ENCODE results near the gene MOGAT3. TPM values are rescaled to one million over a fixed set of nuclear protein-coding genes. Genes with fewer than 3 reads are reported as not detected.
A peak's percentile ranks its signal among the peaks of the same experiment; 100 is the strongest.

Gene MOGAT3
- total and polyA plus RNA-seq, 9 of the 15 experiments (the other 6 are each of a cell fraction or from before 2014, with no cell fraction given) = 0.07 to 0.17 (median 0.13) TPM; not detected in 6

- TF ChIP-seq, protein P1, sequence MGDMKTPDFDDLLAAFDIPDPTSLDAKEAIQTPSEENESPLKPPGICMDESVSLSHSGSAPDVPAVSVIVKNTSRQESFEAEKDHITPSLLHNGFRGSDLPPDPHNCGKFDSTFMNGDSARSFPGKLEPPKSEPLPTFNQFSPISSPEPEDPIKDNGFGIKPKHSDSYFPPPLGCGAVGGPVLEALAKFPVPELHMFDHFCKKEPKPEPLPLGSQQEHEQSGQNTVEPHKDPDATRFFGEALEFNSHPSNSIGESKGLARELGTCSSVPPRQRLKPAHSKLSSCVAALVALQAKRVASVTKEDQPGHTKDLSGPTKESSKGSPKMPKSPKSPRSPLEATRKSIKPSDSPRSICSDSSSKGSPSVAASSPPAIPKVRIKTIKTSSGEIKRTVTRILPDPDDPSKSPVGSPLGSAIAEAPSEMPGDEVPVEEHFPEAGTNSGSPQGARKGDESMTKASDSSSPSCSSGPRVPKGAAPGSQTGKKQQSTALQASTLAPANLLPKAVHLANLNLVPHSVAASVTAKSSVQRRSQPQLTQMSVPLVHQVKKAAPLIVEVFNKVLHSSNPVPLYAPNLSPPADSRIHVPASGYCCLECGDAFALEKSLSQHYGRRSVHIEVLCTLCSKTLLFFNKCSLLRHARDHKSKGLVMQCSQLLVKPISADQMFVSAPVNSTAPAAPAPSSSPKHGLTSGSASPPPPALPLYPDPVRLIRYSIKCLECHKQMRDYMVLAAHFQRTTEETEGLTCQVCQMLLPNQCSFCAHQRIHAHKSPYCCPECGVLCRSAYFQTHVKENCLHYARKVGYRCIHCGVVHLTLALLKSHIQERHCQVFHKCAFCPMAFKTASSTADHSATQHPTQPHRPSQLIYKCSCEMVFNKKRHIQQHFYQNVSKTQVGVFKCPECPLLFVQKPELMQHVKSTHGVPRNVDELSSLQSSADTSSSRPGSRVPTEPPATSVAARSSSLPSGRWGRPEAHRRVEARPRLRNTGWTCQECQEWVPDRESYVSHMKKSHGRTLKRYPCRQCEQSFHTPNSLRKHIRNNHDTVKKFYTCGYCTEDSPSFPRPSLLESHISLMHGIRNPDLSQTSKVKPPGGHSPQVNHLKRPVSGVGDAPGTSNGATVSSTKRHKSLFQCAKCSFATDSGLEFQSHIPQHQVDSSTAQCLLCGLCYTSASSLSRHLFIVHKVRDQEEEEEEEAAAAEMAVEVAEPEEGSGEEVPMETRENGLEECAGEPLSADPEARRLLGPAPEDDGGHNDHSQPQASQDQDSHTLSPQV (IDR thresholded peaks at IDR 0.05) = no peak
- TF ChIP-seq, protein P2, sequence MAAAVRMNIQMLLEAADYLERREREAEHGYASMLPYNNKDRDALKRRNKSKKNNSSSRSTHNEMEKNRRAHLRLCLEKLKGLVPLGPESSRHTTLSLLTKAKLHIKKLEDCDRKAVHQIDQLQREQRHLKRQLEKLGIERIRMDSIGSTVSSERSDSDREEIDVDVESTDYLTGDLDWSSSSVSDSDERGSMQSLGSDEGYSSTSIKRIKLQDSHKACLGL (CRISPR knock-in tag; IDR thresholded peaks at IDR 0.05; ENCODE audit: borderline replicate concordance, poor library complexity, severe bottlenecking) = no peak
- no peak for TF ChIP-seq SPI1 (IDR thresholded peaks at IDR 0.05; ENCODE audit: borderline replicate concordance, low read depth, low read length)
- no peak for TF ChIP-seq MCM3 (IDR thresholded peaks at IDR 0.05)
- no peak for TF ChIP-seq ZNF644 (tag; IDR thresholded peaks at IDR 0.05; ENCODE audit: low read depth)
- TF ChIP-seq GABPA (tag; conservative IDR thresholded peaks at IDR 0.05; ENCODE audit: low read depth) = no peak
- TF ChIP-seq, protein P3, sequence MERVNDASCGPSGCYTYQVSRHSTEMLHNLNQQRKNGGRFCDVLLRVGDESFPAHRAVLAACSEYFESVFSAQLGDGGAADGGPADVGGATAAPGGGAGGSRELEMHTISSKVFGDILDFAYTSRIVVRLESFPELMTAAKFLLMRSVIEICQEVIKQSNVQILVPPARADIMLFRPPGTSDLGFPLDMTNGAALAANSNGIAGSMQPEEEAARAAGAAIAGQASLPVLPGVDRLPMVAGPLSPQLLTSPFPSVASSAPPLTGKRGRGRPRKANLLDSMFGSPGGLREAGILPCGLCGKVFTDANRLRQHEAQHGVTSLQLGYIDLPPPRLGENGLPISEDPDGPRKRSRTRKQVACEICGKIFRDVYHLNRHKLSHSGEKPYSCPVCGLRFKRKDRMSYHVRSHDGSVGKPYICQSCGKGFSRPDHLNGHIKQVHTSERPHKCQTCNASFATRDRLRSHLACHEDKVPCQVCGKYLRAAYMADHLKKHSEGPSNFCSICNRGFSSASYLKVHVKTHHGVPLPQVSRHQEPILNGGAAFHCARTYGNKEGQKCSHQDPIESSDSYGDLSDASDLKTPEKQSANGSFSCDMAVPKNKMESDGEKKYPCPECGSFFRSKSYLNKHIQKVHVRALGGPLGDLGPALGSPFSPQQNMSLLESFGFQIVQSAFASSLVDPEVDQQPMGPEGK (CRISPR knock-in tag; IDR thresholded peaks at IDR 0.05; ENCODE audit: borderline replicate concordance) = no peak
- TF ChIP-seq PCBP1 (IDR thresholded peaks at IDR 0.05; ENCODE audit: low read depth, low read length, poor library complexity, severe bottlenecking) = peak; percentile 88
- TF ChIP-seq RBM25 (IDR thresholded peaks at IDR 0.05; ENCODE audit: low read depth, low read length, severe bottlenecking) = no peak
- TF ChIP-seq NCOA6 (IDR thresholded peaks at IDR 0.05) = no peak
- TF ChIP-seq DDX20 (tag; IDR thresholded peaks at IDR 0.05; ENCODE audit: low read depth) = no peak
- peak; percentile 39; the same call in 1 of the 2 replicates for TF ChIP-seq PHF21A (IDR thresholded peaks at IDR 0.05; ENCODE audit: borderline replicate concordance, low read depth)
- TF ChIP-seq, protein P4, sequence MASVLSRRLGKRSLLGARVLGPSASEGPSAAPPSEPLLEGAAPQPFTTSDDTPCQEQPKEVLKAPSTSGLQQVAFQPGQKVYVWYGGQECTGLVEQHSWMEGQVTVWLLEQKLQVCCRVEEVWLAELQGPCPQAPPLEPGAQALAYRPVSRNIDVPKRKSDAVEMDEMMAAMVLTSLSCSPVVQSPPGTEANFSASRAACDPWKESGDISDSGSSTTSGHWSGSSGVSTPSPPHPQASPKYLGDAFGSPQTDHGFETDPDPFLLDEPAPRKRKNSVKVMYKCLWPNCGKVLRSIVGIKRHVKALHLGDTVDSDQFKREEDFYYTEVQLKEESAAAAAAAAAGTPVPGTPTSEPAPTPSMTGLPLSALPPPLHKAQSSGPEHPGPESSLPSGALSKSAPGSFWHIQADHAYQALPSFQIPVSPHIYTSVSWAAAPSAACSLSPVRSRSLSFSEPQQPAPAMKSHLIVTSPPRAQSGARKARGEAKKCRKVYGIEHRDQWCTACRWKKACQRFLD (CRISPR knock-in tag; IDR thresholded peaks at IDR 0.05) = 0 out of 2 replicates have a peak, but pooled peaks have one; percentile 42
- no peak for TF ChIP-seq HSF4 (CRISPR knock-in tag; IDR thresholded peaks at IDR 0.05; ENCODE audit: borderline replicate concordance)
- TF ChIP-seq THRAP3 (IDR thresholded peaks at IDR 0.05; ENCODE audit: borderline replicate concordance) = no peak
- TF ChIP-seq POLR2A (conservative IDR thresholded peaks at IDR 0.05) = no peak; the same call in 1 of the 2 replicates
- TF ChIP-seq ZNF445 (CRISPR knock-in tag; IDR thresholded peaks at IDR 0.05; ENCODE audit: low read depth) = no peak
- TF ChIP-seq HIVEP1 (CRISPR knock-in tag; IDR thresholded peaks at IDR 0.05) = no peak
- peak; percentile 84 for TF ChIP-seq CCNT2 (IDR thresholded peaks at IDR 0.05; ENCODE audit: borderline replicate concordance, extremely low read depth, insufficient read length, low read depth, low read length)
- no peak for TF ChIP-seq RHOXF2B (CRISPR knock-in tag; conservative IDR thresholded peaks at IDR 0.05)
These were observed 46.7 kb downstream of the MOGAT3 start, which contains the start of gene AP1S1 (continued) for GRCh38 chr7:101153969-101154692.

All from K562 (cell line).